EL (cell line): ENCODE measurements around the gene GAD2.

Experiments used
- DNase-seq: peaks from one replicate; pipeline ENCODE4 v3.0.0-alpha.2; 2016

GAD2 gene

DNA sequence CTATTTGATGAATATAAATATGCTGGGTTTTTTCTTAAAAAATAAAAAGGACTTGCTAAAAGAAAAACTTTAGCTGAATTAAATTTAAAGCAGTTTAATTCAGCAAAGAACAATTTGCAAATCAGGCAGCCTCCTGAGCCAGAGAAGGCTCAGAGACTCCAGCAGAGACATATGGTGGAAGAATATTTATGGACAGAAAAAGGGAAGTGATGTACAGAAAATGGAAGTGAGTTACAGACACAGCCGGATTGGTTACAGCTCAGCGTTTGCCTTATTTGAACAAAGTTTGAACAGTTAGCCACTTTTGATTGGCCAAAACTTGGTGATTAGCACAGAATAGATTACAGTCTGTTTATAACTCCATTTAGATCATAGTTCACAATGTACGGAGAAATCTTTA, 110.3 kb downstream of the GAD2 start:
- no peak for DNase-seq

DNA sequence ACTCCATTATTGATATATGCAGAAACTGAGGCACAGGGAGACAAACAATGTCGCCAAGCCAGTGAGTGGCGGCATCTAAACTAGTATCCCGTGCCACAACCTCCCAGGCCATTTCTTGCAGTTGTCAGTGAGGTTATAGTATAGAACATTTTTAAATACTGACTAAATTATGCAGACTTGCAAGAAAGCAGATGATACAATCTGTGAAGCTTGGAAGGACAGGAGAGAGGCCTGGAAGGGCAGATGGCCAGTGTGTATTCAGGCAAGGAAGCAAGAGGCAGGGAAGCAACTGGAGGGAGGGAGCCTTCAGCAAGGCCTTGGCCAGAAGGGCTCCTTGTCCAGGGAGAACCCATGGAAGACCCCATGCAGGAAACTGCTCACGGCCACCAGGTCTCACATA, 111.2 kb downstream of the GAD2 start:
- DNase-seq, result no peak

DNA sequence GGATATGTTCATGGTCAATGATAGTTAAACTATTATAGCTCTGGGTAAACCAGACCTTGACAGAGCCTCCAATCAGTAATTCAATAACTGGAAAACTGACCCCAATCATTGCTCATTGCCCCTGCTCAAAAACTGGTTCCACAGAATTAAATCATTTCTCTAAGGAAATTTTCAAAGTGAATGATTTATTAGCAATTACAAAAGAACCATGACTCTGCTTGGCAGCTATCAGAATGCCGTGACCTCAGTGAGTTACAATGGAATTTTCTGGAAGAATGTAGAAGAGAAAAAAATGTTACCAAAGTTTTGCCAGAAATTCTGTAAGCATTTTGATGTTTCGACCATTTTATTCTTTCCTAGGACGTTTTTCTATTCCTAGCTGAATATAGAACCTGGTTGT, 114.8 kb downstream of the GAD2 start:
- DNase-seq, result no peak

DNA sequence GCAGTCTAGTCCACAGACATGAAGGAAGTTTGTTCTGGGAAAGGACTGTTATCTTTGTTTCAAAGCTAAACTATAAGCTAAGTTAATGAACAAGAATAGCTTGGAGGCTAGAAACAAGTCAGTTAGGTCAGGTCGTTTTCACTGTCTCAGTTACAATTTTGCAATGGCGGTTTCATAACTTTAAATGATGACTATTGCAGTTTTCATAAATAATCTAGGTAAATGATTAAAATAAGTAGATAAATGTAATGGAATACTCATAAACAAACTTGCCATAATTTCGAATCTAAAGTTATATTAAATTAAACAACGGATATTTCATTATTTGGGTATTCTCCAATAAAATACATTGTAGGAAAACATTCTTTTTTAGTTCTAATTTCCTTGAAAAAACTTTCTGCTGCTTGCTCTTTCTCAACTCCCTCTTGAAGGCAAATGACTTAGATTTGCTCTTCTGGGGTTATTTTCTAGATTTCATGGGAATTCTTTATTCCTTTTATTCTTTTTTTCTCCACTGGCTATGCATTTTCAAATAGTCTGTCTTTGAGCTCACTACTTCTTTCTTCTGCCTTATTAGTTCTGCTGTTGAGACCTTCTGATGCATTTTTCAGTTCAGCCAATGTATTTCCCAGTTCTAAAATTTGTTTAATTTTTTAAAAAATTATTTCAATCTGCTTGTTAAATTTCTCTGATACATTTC, 117.8 kb downstream of the GAD2 start:
- no peak for DNase-seq

DNA sequence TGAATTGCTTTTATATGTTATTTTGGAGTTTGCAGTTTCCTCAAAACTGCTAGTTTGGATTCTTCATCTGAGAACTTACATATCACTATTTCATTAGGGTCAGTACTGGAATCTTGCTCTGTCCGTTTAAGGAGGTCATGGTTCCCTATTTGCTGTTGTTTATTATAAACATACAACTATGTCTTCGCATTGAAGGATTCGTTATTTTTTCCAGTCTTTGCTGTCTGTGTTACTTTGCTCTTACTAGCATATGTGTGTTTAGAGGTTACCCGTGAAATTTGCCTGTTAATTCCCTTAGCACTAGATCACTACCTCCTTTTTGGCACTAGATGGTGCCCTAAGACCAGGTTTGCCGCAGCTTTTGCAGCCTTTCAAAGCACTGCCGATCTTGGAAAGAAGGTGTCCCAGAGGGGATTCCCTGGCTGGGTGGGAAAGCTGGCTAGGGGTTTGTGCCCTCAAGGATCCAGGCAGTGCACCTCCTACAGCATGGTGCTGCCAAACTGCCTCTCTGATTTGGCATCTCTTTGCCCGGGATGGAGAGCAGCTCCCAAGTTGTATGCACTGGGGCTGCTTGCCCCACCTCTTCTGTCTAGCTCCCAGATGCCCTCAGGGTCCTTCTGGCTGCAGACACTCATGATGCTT, 118.5 kb downstream of the GAD2 start:
- DNase-seq, result peak; percentile 77

DNA sequence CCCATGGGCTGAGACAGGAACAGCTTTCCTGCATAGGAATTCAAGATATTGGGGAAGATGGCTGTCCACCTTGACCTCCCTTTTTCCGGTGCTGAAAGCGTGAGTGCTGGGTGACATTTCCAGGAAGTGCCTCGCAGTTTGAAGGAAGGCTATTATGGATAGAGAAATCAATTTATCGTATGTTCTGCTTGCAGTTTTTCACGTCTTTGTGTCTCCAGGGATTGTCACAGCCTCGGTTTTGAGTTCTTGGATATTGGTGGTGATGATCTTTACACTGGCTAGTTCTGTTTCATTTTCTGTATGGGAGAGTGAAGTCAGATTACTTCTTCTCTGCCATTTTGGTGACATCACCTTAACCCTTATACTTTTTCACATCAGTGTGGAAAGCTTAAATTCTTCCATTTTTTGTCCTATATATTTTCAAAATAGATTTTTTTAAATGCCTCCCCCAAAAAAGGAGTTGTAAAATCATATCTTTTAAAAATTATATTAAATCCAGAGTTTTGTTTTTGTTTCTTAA, 119.1 kb downstream of the GAD2 start:
- DNase-seq, result no peak

- no peak for DNase-seq
Observed at GRCh38 chr10:26336979-26337378, 120.4 kb downstream of the GAD2 start.

DNA sequence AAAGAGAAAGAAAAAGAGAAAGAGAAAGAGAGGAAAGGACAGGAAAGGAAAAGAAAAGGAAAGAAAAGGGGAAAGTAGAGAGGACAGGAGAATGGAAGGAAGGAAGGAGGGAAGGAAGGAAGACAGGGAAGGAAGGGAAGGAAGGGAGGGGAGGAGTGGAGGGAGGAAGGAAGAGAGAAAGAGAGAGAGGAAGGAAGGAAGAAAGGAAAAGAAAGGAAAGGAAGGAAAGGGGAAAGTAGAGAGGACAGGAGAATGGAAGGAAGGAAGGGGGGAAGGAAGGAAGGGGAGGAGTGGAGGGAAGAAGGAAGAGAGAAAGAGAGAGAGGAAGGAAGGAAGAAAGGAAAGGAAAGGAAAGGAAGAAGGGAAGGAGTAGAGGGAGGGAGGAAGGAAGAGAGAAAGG, 125.1 kb downstream of the GAD2 start:
- no peak for DNase-seq

- DNase-seq, result peak; percentile 3
Observed at GRCh38 chr10:26348821-26349417, 132.3 kb downstream of the GAD2 start.
